Endothelial cell of umbilical vein (primary cell): ENCODE data around the gene BABAM1. TPM values are rescaled to one million over a fixed set of nuclear protein-coding genes. Genes with fewer than 3 reads are reported as not detected.

Experiments used
- BruUV-seq: library from RNA; stranded (reverse); fragments of 400-500 nt; replicated peaks from 2 replicates; lab custom pipeline; 2021; lab: Mats Ljungman, UMichigan
- CTCF ChIA-PET: fragments of 300-600, 350-600 bp; sonication (Branson Sonifier 250); formaldehyde crosslinking; loops from one replicate; lab custom pipeline; 2021; ENCODE audit warnings: antibody characterized with exemption, inconsistent platforms; lab: Charles Lee
- POLR2A ChIA-PET: fragments of 300-600, 350-600 bp; sonication (Branson Sonifier 250); formaldehyde crosslinking; loops from one replicate; lab custom pipeline; 2021; ENCODE audit warnings: antibody characterized with exemption, inconsistent platforms; lab: Charles Lee
- DNase-seq: peaks from one replicate; pipeline ENCODE4 v3.0.0-alpha.2; 2011; ENCODE audit warnings: low read depth, low spot score
- FAIRE-seq: peaks from 2 replicates; lab custom pipeline; 2011; peaks lifted over from hg19 to GRCh38; lab: Jason Lieb, UNC
- H2AFZ ChIP-seq: 2 replicates; pipeline ENCODE4 v1.6.0; 2012; ENCODE audit warnings: low read depth, low read length, control low read depth, inconsistent platforms
- H3K27ac ChIP-seq: 2 replicates; pipeline ENCODE4 v1.5.1; 2011; ENCODE audit warnings: low read depth, mild to moderate bottlenecking, control low read depth, low read length, moderate library complexity; ENCODE audit not compliant: insufficient read depth
- H3K27me3 ChIP-seq, 2 experiments: 2 replicates each; pipeline versions ENCODE4 v1.6.0 to v1.6.1; 2011; ENCODE audit warnings: low read length in 2 of 2, mixed read lengths in 1 of 2; ENCODE audit not compliant: control insufficient read depth in 2 of 2, insufficient read depth in 2 of 2
- H3K36me3 ChIP-seq, 2 experiments: 2 replicates in 1 of 2; 3 replicates in 1 of 2; pipeline ENCODE4 v1.5.1; 2011; ENCODE audit warnings: low read length in 2 of 2, mild to moderate bottlenecking in 1 of 2, moderate library complexity in 1 of 2; ENCODE audit not compliant: control insufficient read depth in 2 of 2, insufficient read depth in 2 of 2; ENCODE audit errors: extremely low read depth in 1 of 2
- H3K4me1 ChIP-seq: 3 replicates; pipeline ENCODE4 v1.5.1; 2011; ENCODE audit warnings: mild to moderate bottlenecking, low read length; ENCODE audit not compliant: control insufficient read depth, insufficient read depth; ENCODE audit errors: extremely low read depth
- H3K4me2 ChIP-seq: 2 replicates; pipeline ENCODE4 v1.6.1; 2011; ENCODE audit warnings: low read length, control low read depth, mixed read lengths; ENCODE audit not compliant: insufficient read depth
- H3K4me3 ChIP-seq, 3 experiments: fragments of 200-600 bp in 1 of 3; sonication (generic), shearing (Covaris generic) in 1 of 3; replicated peaks in 1 of 3; 2 replicates each; pipeline ENCODE4 v1.5.1; 2011 to 2016; ENCODE audit warnings: control low read depth in 3 of 3, low read length in 3 of 3, mild to moderate bottlenecking in 2 of 3, inconsistent platforms in 1 of 3, low read depth in 1 of 3, moderate library complexity in 1 of 3; ENCODE audit not compliant: insufficient read depth in 1 of 3
- H3K79me2 ChIP-seq: 2 replicates; pipeline ENCODE4 v1.6.0; 2012; ENCODE audit warnings: low read length, inconsistent platforms; ENCODE audit not compliant: control insufficient read depth, insufficient read depth
- H3K9ac ChIP-seq: replicated peaks from 2 replicates; pipeline ENCODE3; 2011; ENCODE audit warnings: low read length, control low read depth; ENCODE audit not compliant: insufficient read depth; ENCODE audit errors: extremely low read depth
- H3K9me1 ChIP-seq: replicated peaks from 3 replicates; pipeline ENCODE4 v1.6.0; 2011; ENCODE audit warnings: mild to moderate bottlenecking, low read length; ENCODE audit not compliant: control insufficient read depth, insufficient read depth; ENCODE audit errors: extremely low read depth
- H3K9me3 ChIP-seq: replicated peaks from 2 replicates; pipeline ENCODE4 v1.5.1; 2012; ENCODE audit warnings: low read length, inconsistent platforms; ENCODE audit not compliant: control insufficient read depth, insufficient read depth
- H4K20me1 ChIP-seq: replicated peaks from 2 replicates; pipeline ENCODE3; 2011; ENCODE audit warnings: mild to moderate bottlenecking, low read length; ENCODE audit not compliant: control insufficient read depth, insufficient read depth; ENCODE audit errors: extremely low read depth
- CTCF ChIP-seq, 2 donors: IDR thresholded peaks; 1 replicate in 1 of 2; 2 replicates in 1 of 2; pipeline ENCODE4 v1.5.1; 2011; ENCODE audit warnings: low read length in 2 of 2, mild to moderate bottlenecking in 2 of 2, moderate library complexity in 2 of 2, control low read depth in 1 of 2, inconsistent platforms in 1 of 2, low read depth in 1 of 2; ENCODE audit not compliant: insufficient read depth in 1 of 2; ENCODE audit errors: extremely low read depth in 1 of 2
- EZH2 ChIP-seq: IDR thresholded peaks from 2 replicates; pipeline ENCODE4 v1.6.1; 2012; ENCODE audit warnings: borderline replicate concordance, low read depth, mild to moderate bottlenecking, moderate library complexity, low read length, inconsistent platforms; ENCODE audit not compliant: severe bottlenecking
- FOS ChIP-seq: IDR thresholded peaks from 2 replicates; pipeline ENCODE4 v1.6.1; 2011; ENCODE audit warnings: mild to moderate bottlenecking, low read length, moderate library complexity, borderline replicate concordance; ENCODE audit not compliant: insufficient read depth
- GATA2 ChIP-seq: IDR thresholded peaks from 2 replicates; pipeline ENCODE4 v1.7.0; 2011; ENCODE audit warnings: low read depth, mild to moderate bottlenecking, moderate library complexity, mixed read lengths, low read length; ENCODE audit not compliant: insufficient read length, insufficient read depth
- JUN ChIP-seq: IDR thresholded peaks from 2 replicates; pipeline ENCODE4 v1.6.1; 2011; ENCODE audit warnings: borderline replicate concordance, low read depth; ENCODE audit not compliant: insufficient read length, insufficient read depth
- MAX ChIP-seq: IDR thresholded peaks from 2 replicates; pipeline ENCODE4 v1.6.1; 2011; ENCODE audit not compliant: insufficient read depth, insufficient read length
- MYC ChIP-seq: IDR thresholded peaks from one replicate; pipeline ENCODE4 v1.6.1; 2011; ENCODE audit warnings: mild to moderate bottlenecking, low read depth, low read length
- POLR2A ChIP-seq: IDR thresholded peaks from 2 replicates; pipeline ENCODE4 v1.6.1; 2012; ENCODE audit warnings: low read depth, mild to moderate bottlenecking, control low read depth, low read length
- POLR2AphosphoS5 ChIP-seq: IDR thresholded peaks from 2 replicates; pipeline ENCODE4 v1.6.1; 2012; ENCODE audit warnings: low read depth, mild to moderate bottlenecking, control low read depth, low read length, moderate library complexity; ENCODE audit not compliant: insufficient read depth
- dilution Hi-C: fragments of 300-500 bp; cut with MboI; formaldehyde crosslinking; loops from one replicate; pipeline ENCODE4 v1.15.0; 2019; ENCODE audit warnings: low sequenced_read_pairs; ENCODE audit not compliant: extremely low pct_ligation_motif_present
- intact Hi-C: fragments of 100-400 bp; cut with micrococcal nuclease; formaldehyde crosslinking; loops from one replicate; pipeline ENCODE4 v1.10.0; 2022
- polyA plus RNA-seq, 4 experiments: library from polyadenylated mRNA; depleted of rRNA in 3 of 4; stranded (reverse) in 3 of 4; unstranded in 1 of 4; fragments of >200 nt; gene quantifications; 2 replicates each; pipeline versions ENCODE4 v1.2.1 to v1.2.3, GENCODE V29; 2011 to 2012; ENCODE audit warnings: missing spikeins in 1 of 4
- total RNA-seq: library from RNA; stranded (reverse); gene quantifications from 2 replicates; pipeline ENCODE4 v1.2.3, GENCODE V29; 2021

Gene BABAM1
- total and polyA plus RNA-seq, 2 donors (not counting 3 experiments of a cell fraction or from before 2014, with no cell fraction given): 118 to 140 TPM

DNA sequence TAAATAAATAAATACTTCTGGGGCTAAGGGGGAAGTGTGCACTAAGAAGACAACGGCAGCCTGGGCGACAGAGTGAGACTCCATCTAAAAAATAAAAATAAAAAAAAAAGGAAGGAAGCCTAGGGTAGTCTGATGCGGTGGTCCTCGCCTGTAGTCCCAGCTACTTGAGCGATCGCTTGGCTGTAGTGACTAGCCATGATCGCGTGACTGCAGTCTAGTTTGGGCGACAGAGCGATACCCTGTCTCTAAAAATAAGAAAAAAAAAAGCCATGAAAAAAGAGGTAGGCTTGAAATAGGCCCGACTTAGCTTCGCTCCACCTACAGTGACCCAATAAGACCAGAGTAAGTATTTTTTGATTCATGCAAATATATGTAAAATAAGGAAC, 661 bp upstream of the BABAM1 start:
- Histone ChIP-seq H3K9me3 (no peaks in the 10 kb centered on the region), H3K9ac (no peak overlapping the region), H2AFZ (peak overlapping the region; percentile 21), H3K79me2 (peaks cover 14% of the 10 kb centered on the region), H3K4me3 (no peak overlapping the region), H3K9me1 (no peaks in the 10 kb centered on the region), H4K20me1 (no peaks in the 10 kb centered on the region), H3K4me2 (no peak overlapping the region), H3K4me1 (peaks cover 18% of the 10 kb centered on the region), H3K27ac (no peak overlapping the region), H3K27me3 (no peaks in the 10 kb centered on the region), H3K36me3 (peaks cover 6 to 7% of the 10 kb centered on the region in 2 experiments)
- intact Hi-C loops (loop anchor here (2.0 kb wide), 3 partner anchors 32 to 370 kb away; partner anchors contain the start of gene OCEL1), dilution Hi-C loops (no loop called here)
- no peak for DNase-seq
- TF ChIP-seq EZH2 (no peak), POLR2A (no peak), MYC (no peak), GATA2 (no peak), POLR2AphosphoS5 (no peak), JUN (no peak), FOS (no peak), MAX (no peak), CTCF (IDR thresholded peaks at IDR 0.05; ENCODE audit: extremely low read depth in 1 of 2, insufficient read depth in 1 of 2, low read depth in 1 of 2, low read length in 2 of 2) (no peak)
- CTCF ChIA-PET: interaction anchor here (0.8 to 2.7 kb wide), 3 partner anchors 9 to 31 kb away, joined by 3 to 15 read pairs (median 8); partner anchors contain the start of gene ANKLE1
- POLR2A ChIA-PET: interaction anchor here (0.8 to 1.2 kb wide), 2 partner anchors 15 to 52 kb away, joined by 3 to 5 read pairs; partner anchors contain the start of genes ANKLE1 and USE1
- FAIRE-seq: no peak
- no TSS peak for BruUV-seq
